Spleen (tissue), 11 donors: ENCODE measurements around the gene LRRC37B. TPM values are rescaled to one million over a fixed set of nuclear protein-coding genes. Genes with fewer than 3 reads are reported as not detected.

Source experiments
- DNase-seq: peaks from one replicate; pipeline ENCODE4 v3.0.0-alpha.2; 2020
- H3K27ac ChIP-seq, 8 donors: fragments of 200-600 bp; sonication (generic) in 7 of 8; 1 replicate in 4 of 8; 2 replicates in 4 of 8; pipeline versions ENCODE4 v1.5.0 to v1.8.0; 2016 to 2021; ENCODE audit warnings: inconsistent platforms in 4 of 8, mild to moderate bottlenecking in 4 of 8, moderate library complexity in 1 of 8
- H3K27me3 ChIP-seq, 7 donors: fragments of 200-600 bp; sonication (generic) in 6 of 7; replicated peaks in 1 of 7; 1 replicate in 4 of 7; 2 replicates in 3 of 7; pipeline versions ENCODE4 v1.5.0 to v1.8.0; 2016 to 2021; ENCODE audit warnings: inconsistent platforms in 3 of 7, mild to moderate bottlenecking in 1 of 7
- H3K36me3 ChIP-seq, 6 donors: fragments of 200-600 bp; sonication (generic) in 5 of 6; 1 replicate in 4 of 6; 2 replicates in 2 of 6; pipeline versions ENCODE4 v1.5.0 to v1.8.0; 2016 to 2021; ENCODE audit warnings: inconsistent platforms in 2 of 6
- H3K4me1 ChIP-seq, 6 donors: fragments of 200-600 bp; sonication (generic) in 5 of 6; 1 replicate in 3 of 6; 2 replicates in 3 of 6; pipeline versions ENCODE4 v1.5.0 to v1.8.0; 2016 to 2021; ENCODE audit warnings: inconsistent platforms in 3 of 6
- H3K4me3 ChIP-seq, 8 donors: fragments of 200-600 bp; sonication (generic) in 7 of 8; 1 replicate in 4 of 8; 2 replicates in 4 of 8; pipeline versions ENCODE4 v1.5.0 to v1.8.0; 2016 to 2021; ENCODE audit warnings: inconsistent platforms in 4 of 8, mild to moderate bottlenecking in 4 of 8, moderate library complexity in 2 of 8
- H3K9me3 ChIP-seq, 8 donors: fragments of 200-600 bp; sonication (generic) in 7 of 8; 1 replicate in 4 of 8; 2 replicates in 4 of 8; pipeline versions ENCODE4 v1.5.0 to v1.8.0; 2016 to 2021; ENCODE audit warnings: inconsistent platforms in 4 of 8
- WGBS, 5 donors: extraction: QIAGEN DNeasy Blood & Tissue Kit in 3 of 5; methylation state at CpG; one replicate each; pipeline versions ENCODE4 v1.1.5 to v1.1.7; 2013 to 2018; 5-methylcytosine and 5-hydroxymethylcytosine counted together
- intact Hi-C: fragments of 100-400 bp; cut with DNase I; formaldehyde crosslinking; loops from one replicate; pipeline ENCODE4 v1.15.0; 2023; ENCODE audit warnings: low total_unique reads
- polyA plus RNA-seq, 3 donors: library from polyadenylated mRNA; stranded (reverse); fragments of 200-250 nt; gene quantifications; one replicate each; pipeline ENCODE4 v1.2.1, GENCODE V29; 2013
- small RNA-seq, 4 donors: library from RNA; depleted of rRNA; stranded (forward); fragments of <200 nt; gene quantifications; one replicate each; pipeline ENCODE3, GENCODE V24; 2016
- total RNA-seq, 7 donors: library from RNA; depleted of rRNA in 3 of 7; stranded (reverse); fragments of >200 nt in 3 of 7; fragmentation: NEBNext Ultra II Directional in 4 of 7; extraction: Animal tissue kit (Norgen Biotek cat#: 25700) in 4 of 7; gene quantifications; one replicate each; pipeline versions ENCODE4 v1.1.0 to v1.2.1, GENCODE V29; 2016 to 2021
- TF ChIP-seq, protein P1 (sequence below), 11 experiments: fragments of 200-600 bp in 7 of 11; fragments of 450-650 bp in 4 of 11; sonication (generic) in 4 of 11; IDR thresholded peaks in 8 of 11; conservative IDR thresholded peaks in 3 of 11; 1 replicate in 7 of 11; 2 replicates in 4 of 11; pipeline versions ENCODE4 v1.4.0 to v1.8.0; 2016 to 2021; ENCODE audit warnings: antibody characterized with exemption in 11 of 11, inconsistent platforms in 4 of 11, mild to moderate bottlenecking in 1 of 11
- donor health status: healthy with polysubstance abuse.
- donor health status: DM: no; HTN: no; CAD: no; lungs with moderate emphysema.
- donor health status: DM: no; HTN: no; CAD: no.
- donor health status: Bipolar disorder and iron deficiency.
- donor health status: healthy.
- donor health status: DM: no; HTN: no; CAD: no.
- donor health status: DM: yes; HTN: yes; CAD: no.

Gene LRRC37B
- total and polyA plus RNA-seq, 10 donors = 10.7 to 53.1 (median 22.9) TPM

DNA sequence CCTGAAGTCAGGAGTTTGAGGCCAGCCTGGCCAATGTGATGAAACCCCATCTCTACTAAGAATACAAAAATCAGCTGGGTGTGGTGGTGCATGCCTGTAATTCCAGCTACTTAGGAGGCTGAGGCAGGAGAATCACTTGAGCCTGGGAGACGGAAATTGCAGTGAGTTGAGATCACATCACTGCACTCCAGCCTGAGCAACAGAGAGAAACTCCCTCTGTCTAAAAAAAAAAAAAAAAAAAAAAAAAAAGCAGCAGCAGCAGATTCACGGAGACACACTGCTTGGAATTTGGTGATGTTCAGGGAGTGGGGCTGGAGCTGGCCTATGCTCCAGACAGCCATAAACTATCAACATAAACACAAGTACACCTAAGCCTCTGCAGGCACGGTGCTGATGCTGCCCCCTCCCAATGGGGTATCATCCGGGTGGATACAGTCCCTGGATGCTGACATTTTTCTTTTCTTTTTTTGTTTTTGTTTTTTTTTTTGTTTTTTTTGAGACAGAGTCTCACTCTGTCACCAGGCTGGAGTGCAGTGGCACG, 95.5 kb downstream of the LRRC37B start:
- peaks cover 0 to 23% (median 16%) of the 10 kb centered on the region in 6 donors for H3K4me1 ChIP-seq
- H3K27ac ChIP-seq = no peak overlapping the region
- intact Hi-C loops = no loop called here
- no peak overlapping the region for H3K4me3 ChIP-seq
- 91 to 98% (median 93%) methylated on average over 5 of the region's 5 CpGs for WGBS, 5 donors
- H3K36me3 ChIP-seq = no peaks in the 10 kb centered on the region
- TF ChIP-seq, protein P1, sequence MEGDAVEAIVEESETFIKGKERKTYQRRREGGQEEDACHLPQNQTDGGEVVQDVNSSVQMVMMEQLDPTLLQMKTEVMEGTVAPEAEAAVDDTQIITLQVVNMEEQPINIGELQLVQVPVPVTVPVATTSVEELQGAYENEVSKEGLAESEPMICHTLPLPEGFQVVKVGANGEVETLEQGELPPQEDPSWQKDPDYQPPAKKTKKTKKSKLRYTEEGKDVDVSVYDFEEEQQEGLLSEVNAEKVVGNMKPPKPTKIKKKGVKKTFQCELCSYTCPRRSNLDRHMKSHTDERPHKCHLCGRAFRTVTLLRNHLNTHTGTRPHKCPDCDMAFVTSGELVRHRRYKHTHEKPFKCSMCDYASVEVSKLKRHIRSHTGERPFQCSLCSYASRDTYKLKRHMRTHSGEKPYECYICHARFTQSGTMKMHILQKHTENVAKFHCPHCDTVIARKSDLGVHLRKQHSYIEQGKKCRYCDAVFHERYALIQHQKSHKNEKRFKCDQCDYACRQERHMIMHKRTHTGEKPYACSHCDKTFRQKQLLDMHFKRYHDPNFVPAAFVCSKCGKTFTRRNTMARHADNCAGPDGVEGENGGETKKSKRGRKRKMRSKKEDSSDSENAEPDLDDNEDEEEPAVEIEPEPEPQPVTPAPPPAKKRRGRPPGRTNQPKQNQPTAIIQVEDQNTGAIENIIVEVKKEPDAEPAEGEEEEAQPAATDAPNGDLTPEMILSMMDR (IDR thresholded peaks at IDR 0.05 in 8 of 11, conservative IDR thresholded peaks at IDR 0.05 in 3 of 11) = no peak
- H3K9me3 ChIP-seq = no peaks in the 10 kb centered on the region
- no peak for DNase-seq
- H3K27me3 ChIP-seq = no peaks in the 10 kb centered on the region

Small RNA genes within 50 kb of the gene (small RNA-seq; reads per million reads assigned to genes)
- 0 reads per million in 4 donors for gene AC090616.4
- 0 to 0.49 (median 0.07) reads per million in 4 donors for gene RNA5SP437

Other genes starting within 250 kb of the LRRC37B start
- 10 to 100 TPM; 16.4 to 43.3 (median 21.0) TPM for gene COPRS, start 148.1 kb upstream of the LRRC37B start, total RNA-seq
- 10 to 100 TPM; 33.0 to 51.3 (median 48.4) TPM for gene COPRS, start 148.1 kb upstream of the LRRC37B start, polyA plus RNA-seq
- gene UTP6, start 105.7 kb upstream of the LRRC37B start, total RNA-seq = 10 to 100 TPM; 38.0 to 75.2 (median 51.4) TPM
- 100 to 1,000 TPM in 1 of 3 donors, 10 to 100 TPM in 2; 77.6 to 141 (median 87.0) TPM for gene UTP6, start 105.7 kb upstream of the LRRC37B start, polyA plus RNA-seq
- gene SUZ12, start 70.4 kb upstream of the LRRC37B start, total RNA-seq = 10 to 100 TPM; 29.1 to 38.7 (median 30.7) TPM
- 10 to 100 TPM; 14.9 to 18.4 (median 15.5) TPM for gene SUZ12, start 70.4 kb upstream of the LRRC37B start, polyA plus RNA-seq
- 10 to 100 TPM; 30.1 to 57.1 (median 35.3) TPM for gene RHOT1, start 135.1 kb downstream of the LRRC37B start, total RNA-seq
- 10 to 100 TPM; 21.2 to 25.7 (median 25.1) TPM for gene RHOT1, start 135.1 kb downstream of the LRRC37B start, polyA plus RNA-seq